H9 (cell line): ENCODE measurements around the gene SLC25A34. TPM values are rescaled to one million over a fixed set of nuclear protein-coding genes. Genes with fewer than 3 reads are reported as not detected.

Experiments
- DNase-seq: peaks from one replicate; pipeline ENCODE4 v3.0.0-alpha.2; 2017
- H2AFZ ChIP-seq: one replicate; pipeline ENCODE4 v1.6.1; 2013; ENCODE audit warnings: mild to moderate bottlenecking, low read length, control low read depth, moderate library complexity
- H2AK5ac ChIP-seq: 2 replicates; pipeline ENCODE4 v1.6.1; 2013; ENCODE audit warnings: low read length, control low read depth, mixed read lengths; ENCODE audit not compliant: insufficient read length
- H2BK120ac ChIP-seq: one replicate; pipeline ENCODE4 v1.6.1; 2013; ENCODE audit warnings: low read depth, mild to moderate bottlenecking, low read length, control low read depth, inconsistent platforms; ENCODE audit not compliant: poor library complexity, severe bottlenecking
- H2BK12ac ChIP-seq: 2 replicates; pipeline ENCODE4 v1.6.1; 2013; ENCODE audit warnings: low read length, control low read depth, mixed read lengths, low read depth; ENCODE audit not compliant: insufficient read length
- H2BK15ac ChIP-seq: 2 replicates; pipeline ENCODE4 v1.6.1; 2013; ENCODE audit warnings: low read depth, low read length, control low read depth
- H2BK20ac ChIP-seq: one replicate; pipeline ENCODE4 v1.6.1; 2013; ENCODE audit warnings: low read depth, mild to moderate bottlenecking, low read length, control low read depth, inconsistent platforms; ENCODE audit not compliant: poor library complexity, severe bottlenecking
- H2BK5ac ChIP-seq: 2 replicates; pipeline ENCODE4 v1.6.1; 2013; ENCODE audit warnings: low read length, control low read depth, mixed read lengths; ENCODE audit not compliant: insufficient read length
- H3K14ac ChIP-seq: 2 replicates; pipeline ENCODE4 v1.6.1; 2013; ENCODE audit warnings: low read length, control low read depth; ENCODE audit not compliant: insufficient read depth
- H3K18ac ChIP-seq: 2 replicates; pipeline ENCODE4 v1.6.1; 2013; ENCODE audit warnings: low read depth, mild to moderate bottlenecking, mixed read lengths, low read length, control low read depth; ENCODE audit not compliant: insufficient read length
- H3K23ac ChIP-seq: 2 replicates; pipeline ENCODE4 v1.6.1; 2013; ENCODE audit warnings: low read length, control low read depth, mixed read lengths, low read depth; ENCODE audit not compliant: insufficient read length
- H3K23me2 ChIP-seq: 2 replicates; pipeline ENCODE4 v1.6.1; 2013; ENCODE audit warnings: low read depth, mild to moderate bottlenecking, mixed read lengths, low read length, control low read depth; ENCODE audit not compliant: insufficient read length, poor library complexity, severe bottlenecking
- H3K27ac ChIP-seq: 2 replicates; pipeline ENCODE4 v1.5.1; 2013; ENCODE audit warnings: low read length, control low read depth, mixed read lengths, low read depth; ENCODE audit not compliant: insufficient read length
- H3K27me3 ChIP-seq: 2 replicates; pipeline ENCODE4 v1.6.1; 2013; ENCODE audit warnings: low read length, control low read depth, inconsistent platforms; ENCODE audit not compliant: insufficient read depth
- H3K4ac ChIP-seq: 2 replicates; pipeline ENCODE4 v1.6.1; 2013; ENCODE audit warnings: low read depth, mild to moderate bottlenecking, control low read depth, inconsistent platforms, low read length, moderate library complexity
- H3K4me1 ChIP-seq: 2 replicates; pipeline ENCODE4 v1.6.1; 2013; ENCODE audit warnings: low read length, control low read depth, inconsistent platforms; ENCODE audit not compliant: insufficient read depth
- H3K4me2 ChIP-seq: 2 replicates; pipeline ENCODE4 v1.6.1; 2013; ENCODE audit warnings: low read length, control low read depth, mixed read lengths; ENCODE audit not compliant: insufficient read length, insufficient read depth
- H3K56ac ChIP-seq: 2 replicates; pipeline ENCODE4 v1.6.1; 2013; ENCODE audit warnings: low read depth, mild to moderate bottlenecking, mixed read lengths, low read length, control low read depth; ENCODE audit not compliant: insufficient read length
- H3K79me1 ChIP-seq: 2 replicates; pipeline ENCODE4 v1.6.1; 2013; ENCODE audit warnings: low read depth, mild to moderate bottlenecking, moderate library complexity, low read length, control low read depth, inconsistent platforms; ENCODE audit not compliant: insufficient read depth, poor library complexity, severe bottlenecking
- H3K79me2 ChIP-seq: 2 replicates; pipeline ENCODE4 v1.6.1; 2013; ENCODE audit warnings: low read length, control low read depth, inconsistent platforms; ENCODE audit not compliant: insufficient read depth
- H3K9ac ChIP-seq: 2 replicates; pipeline ENCODE4 v1.6.1; 2013; ENCODE audit warnings: low read length, control low read depth, mixed read lengths; ENCODE audit not compliant: insufficient read length; ENCODE audit errors: extremely low read depth
- H3K9me3 ChIP-seq: one replicate; pipeline ENCODE4 v1.6.1; 2013; ENCODE audit warnings: low read depth, low read length, inconsistent platforms; ENCODE audit not compliant: control insufficient read depth
- H3T11ph ChIP-seq: one replicate; pipeline ENCODE4 v1.6.1; 2013; ENCODE audit warnings: mild to moderate bottlenecking, low read length, control low read depth, inconsistent platforms
- H4K20me1 ChIP-seq: one replicate; pipeline ENCODE4 v1.6.1; 2013; ENCODE audit not compliant: control insufficient read depth, insufficient read length, insufficient read depth
- H4K5ac ChIP-seq: 2 replicates; pipeline ENCODE4 v1.6.1; 2013; ENCODE audit warnings: low read depth, mild to moderate bottlenecking, mixed read lengths, low read length, control low read depth; ENCODE audit not compliant: insufficient read length
- H4K8ac ChIP-seq: replicated peaks from 2 replicates; pipeline ENCODE4 v1.6.1; 2013; ENCODE audit warnings: low read length, control low read depth, mixed read lengths, low read depth; ENCODE audit not compliant: insufficient read length
- H4K91ac ChIP-seq: 2 replicates; pipeline ENCODE4 v1.6.1; 2013; ENCODE audit warnings: low read depth, mild to moderate bottlenecking, moderate library complexity, mixed read lengths, low read length, control low read depth; ENCODE audit not compliant: insufficient read length
- H3K27ac Mint-ChIP-seq, 3 experiments: 2 replicates in 2 of 3; 3 replicates in 1 of 3; pipeline ENCODE4 v1.8.0; 2020 to 2021; ENCODE audit warnings: mixed read lengths in 3 of 3, mild to moderate bottlenecking in 1 of 3, moderate library complexity in 1 of 3
- H3K27me3 Mint-ChIP-seq: 2 replicates; pipeline ENCODE4 v1.8.0; 2021; ENCODE audit warnings: low read depth, mild to moderate bottlenecking, moderate library complexity, mixed read lengths
- H3K36me3 Mint-ChIP-seq, 3 experiments: 2 replicates in 2 of 3; 3 replicates in 1 of 3; pipeline ENCODE4 v1.8.0; 2020 to 2021; ENCODE audit warnings: low read depth in 3 of 3, mixed read lengths in 3 of 3; ENCODE audit not compliant: insufficient read depth in 1 of 3
- H3K4me1 Mint-ChIP-seq, 2 experiments: 2 replicates each; pipeline ENCODE4 v1.8.0; 2020; ENCODE audit warnings: mixed read lengths in 2 of 2
- H3K4me3 Mint-ChIP-seq, 2 experiments: 2 replicates in 1 of 2; 3 replicates in 1 of 2; pipeline ENCODE4 v1.8.0; 2020 to 2021; ENCODE audit warnings: mild to moderate bottlenecking in 2 of 2, mixed read lengths in 2 of 2, moderate library complexity in 1 of 2
- H3K9me3 Mint-ChIP-seq, 2 experiments: 2 replicates in 1 of 2; 3 replicates in 1 of 2; pipeline ENCODE4 v1.8.0; 2020; ENCODE audit warnings: mild to moderate bottlenecking in 2 of 2, mixed read lengths in 2 of 2, moderate library complexity in 1 of 2
- WGBS: extraction: QIAGEN DNeasy Blood & Tissue Kit; methylation state at CpG from one replicate; pipeline ENCODE4 v1.1.7; 2013; ENCODE audit warnings: missing lambda C conversion rate, low lambda C conversion rate, mixed read lengths; ENCODE audit not compliant: insufficient read length; ENCODE audit errors: extremely low coverage; 5-methylcytosine and 5-hydroxymethylcytosine counted together
- total RNA-seq: library from RNA; stranded (reverse); gene quantifications from 2 replicates; pipeline ENCODE4 v1.2.1, GENCODE V29; 2021
- TF ChIP-seq, protein P1 (sequence below): fragments of 200-600 bp; sonication (generic); conservative IDR thresholded peaks from 3 replicates; pipeline ENCODE4 v1.8.0; 2021; ENCODE audit warnings: antibody characterized with exemption, mild to moderate bottlenecking

SLC25A34 gene
- total RNA-seq, 1 experiment from 2014 or later, result 1.5 TPM

DNA sequence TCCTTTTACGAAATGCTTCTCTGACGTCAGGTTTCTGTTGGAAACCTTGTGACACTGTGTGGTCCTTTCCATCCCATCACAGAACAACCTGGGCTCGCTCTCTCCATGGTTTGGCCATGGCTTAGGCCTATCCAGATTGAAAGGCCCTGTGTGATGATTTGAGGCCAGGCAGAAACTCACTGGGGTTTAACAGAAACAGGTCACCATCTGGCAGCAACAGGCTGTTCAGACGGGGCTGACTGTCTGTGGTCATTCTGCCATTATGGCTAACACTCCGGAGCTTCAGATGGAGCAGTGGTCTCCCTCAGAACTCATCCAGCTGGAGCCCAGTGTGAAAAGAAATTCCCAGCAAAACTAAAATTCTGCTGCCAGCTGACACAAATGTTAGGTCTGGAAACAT, 42.7 kb upstream of the SLC25A34 start:
- Histone ChIP-seq H3T11ph (no peak overlapping the region), H2AFZ (no peak overlapping the region), H2BK12ac (no peak overlapping the region), H3K23ac (no peak overlapping the region), H2AK5ac (no peak overlapping the region), H3K9ac (no peak overlapping the region), H3K56ac (no peak overlapping the region), H3K79me2 (no peaks in the 10 kb centered on the region), H4K91ac (no peak overlapping the region), H2BK20ac (no peak overlapping the region), H4K20me1 (no peaks in the 10 kb centered on the region), H4K5ac (no peak overlapping the region), H3K27me3 (no peaks in the 10 kb centered on the region), H3K79me1 (peaks cover 2% of the 10 kb centered on the region), H3K14ac (no peak overlapping the region), H3K4me1 (no peaks in the 10 kb centered on the region), H2BK15ac (no peak overlapping the region), H4K8ac (no peak overlapping the region), H3K9me3 (no peaks in the 10 kb centered on the region), H3K18ac (no peak overlapping the region), H2BK5ac (no peak overlapping the region), H3K4ac (no peak overlapping the region), H3K23me2 (no peaks in the 10 kb centered on the region), H2BK120ac (no peak overlapping the region), H3K4me2 (no peak overlapping the region), H3K27ac (no peak overlapping the region)
- WGBS, result no CpG with 5 or more reads among the region's 5 CpGs
- H3K36me3 Mint-ChIP-seq, result peaks cover 0 to 13% (median 0%) of the 10 kb centered on the region in 3 experiments; a peak in 4 of 7 replicates
- no peaks in the 10 kb centered on the region for H3K4me1 Mint-ChIP-seq
- no peaks in the 10 kb centered on the region for H3K9me3 Mint-ChIP-seq
- no peak overlapping the region for H3K4me3 Mint-ChIP-seq
- no peaks in the 10 kb centered on the region for H3K27me3 Mint-ChIP-seq
- TF ChIP-seq, protein P1, sequence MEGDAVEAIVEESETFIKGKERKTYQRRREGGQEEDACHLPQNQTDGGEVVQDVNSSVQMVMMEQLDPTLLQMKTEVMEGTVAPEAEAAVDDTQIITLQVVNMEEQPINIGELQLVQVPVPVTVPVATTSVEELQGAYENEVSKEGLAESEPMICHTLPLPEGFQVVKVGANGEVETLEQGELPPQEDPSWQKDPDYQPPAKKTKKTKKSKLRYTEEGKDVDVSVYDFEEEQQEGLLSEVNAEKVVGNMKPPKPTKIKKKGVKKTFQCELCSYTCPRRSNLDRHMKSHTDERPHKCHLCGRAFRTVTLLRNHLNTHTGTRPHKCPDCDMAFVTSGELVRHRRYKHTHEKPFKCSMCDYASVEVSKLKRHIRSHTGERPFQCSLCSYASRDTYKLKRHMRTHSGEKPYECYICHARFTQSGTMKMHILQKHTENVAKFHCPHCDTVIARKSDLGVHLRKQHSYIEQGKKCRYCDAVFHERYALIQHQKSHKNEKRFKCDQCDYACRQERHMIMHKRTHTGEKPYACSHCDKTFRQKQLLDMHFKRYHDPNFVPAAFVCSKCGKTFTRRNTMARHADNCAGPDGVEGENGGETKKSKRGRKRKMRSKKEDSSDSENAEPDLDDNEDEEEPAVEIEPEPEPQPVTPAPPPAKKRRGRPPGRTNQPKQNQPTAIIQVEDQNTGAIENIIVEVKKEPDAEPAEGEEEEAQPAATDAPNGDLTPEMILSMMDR, result no peak
- H3K27ac Mint-ChIP-seq, result no peak overlapping the region
- DNase-seq, result no peak
